Ramos (cell line): Measurements from ENCODE around the gene KY.

Experiments used
- in situ Hi-C: fragments of 300-500 bp; cut with MboI; formaldehyde crosslinking; loops from one replicate; pipeline ENCODE4 v1.14.3; 2022; ENCODE audit warnings: low sequenced_read_pairs; ENCODE audit not compliant: unreplicated experiment

KY gene

GRCh38 chr3:134675726-134676256 lies 25.0 kb upstream of the KY start:
- in situ Hi-C loops, result no loop called here

DNA sequence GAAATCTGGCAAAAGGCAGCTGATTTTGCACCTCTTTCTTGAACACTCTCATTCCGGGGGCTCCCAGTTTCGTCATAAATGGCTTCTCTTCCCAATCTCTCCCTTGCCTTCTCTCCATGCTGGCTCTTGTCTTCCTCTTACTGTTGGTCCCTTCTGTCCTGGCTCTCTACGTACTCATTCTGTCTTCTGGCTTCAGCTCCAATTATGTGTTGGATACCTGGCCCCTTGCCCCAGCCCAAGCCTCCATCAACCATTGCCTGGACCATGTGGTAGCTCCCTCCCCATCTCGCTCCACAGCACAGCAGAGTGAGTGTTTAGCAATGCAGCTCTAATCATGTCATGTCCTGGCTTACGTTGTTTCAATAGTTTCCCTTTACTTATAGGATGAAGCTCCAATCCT lies 21.7 kb upstream of the KY start:
- in situ Hi-C loops, result no loop called here

GRCh38 chr3:134667956-134668355 lies 17.1 kb upstream of the KY start:
- in situ Hi-C loops, result no loop called here

GRCh38 chr3:134667406-134667805 lies 16.6 kb upstream of the KY start:
- in situ Hi-C loops, result no loop called here

GRCh38 chr3:134666885-134667284 lies 16.1 kb upstream of the KY start:
- in situ Hi-C loops, result no loop called here

DNA sequence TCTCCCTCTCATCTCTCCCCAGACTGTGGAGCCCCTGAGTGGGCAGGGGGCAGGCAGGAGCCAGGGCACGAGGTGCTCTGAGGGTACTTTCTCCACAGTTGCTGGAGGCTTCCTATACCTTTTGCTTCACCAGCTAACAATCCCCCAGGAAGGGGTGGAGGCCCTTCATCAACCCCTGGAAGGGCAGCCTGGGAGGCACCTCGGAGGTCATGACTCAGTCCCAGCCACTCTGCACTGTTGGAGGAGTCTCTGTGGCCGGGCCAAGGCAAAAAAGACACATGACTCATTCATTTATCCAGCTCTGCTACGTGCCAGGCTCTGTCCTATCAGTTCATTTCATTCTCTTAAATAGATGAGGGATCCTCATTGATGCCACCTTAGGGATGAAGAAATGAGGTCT lies 15.6 kb upstream of the KY start:
- in situ Hi-C loops, result no loop called here

DNA sequence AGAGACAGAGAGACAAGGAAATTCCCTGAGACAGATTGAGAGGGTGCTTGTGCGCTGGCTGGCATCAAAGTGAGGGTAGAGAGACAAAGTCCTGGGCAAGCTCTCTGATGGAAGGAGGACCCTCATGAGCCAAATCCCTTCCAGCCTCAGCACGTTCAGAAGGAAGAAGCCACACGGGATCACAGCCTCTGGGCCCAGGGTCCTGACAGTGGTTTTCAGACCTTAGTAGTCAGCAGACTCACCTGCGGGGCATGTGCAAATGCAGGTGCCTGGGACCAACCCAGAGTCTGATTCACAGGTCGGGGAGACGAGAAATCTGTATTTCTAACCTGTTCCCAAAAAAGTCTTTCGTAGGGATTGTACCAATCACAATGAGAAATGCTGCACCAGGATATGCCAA lies 15.2 kb upstream of the KY start:
- in situ Hi-C loops, result no loop called here

- in situ Hi-C loops, result no loop called here
Measured at GRCh38 chr3:134665243-134665642, 14.4 kb upstream of the KY start.

- in situ Hi-C loops, result no loop called here
Measured at GRCh38 chr3:134663721-134664456, 13.1 kb upstream of the KY start.

DNA sequence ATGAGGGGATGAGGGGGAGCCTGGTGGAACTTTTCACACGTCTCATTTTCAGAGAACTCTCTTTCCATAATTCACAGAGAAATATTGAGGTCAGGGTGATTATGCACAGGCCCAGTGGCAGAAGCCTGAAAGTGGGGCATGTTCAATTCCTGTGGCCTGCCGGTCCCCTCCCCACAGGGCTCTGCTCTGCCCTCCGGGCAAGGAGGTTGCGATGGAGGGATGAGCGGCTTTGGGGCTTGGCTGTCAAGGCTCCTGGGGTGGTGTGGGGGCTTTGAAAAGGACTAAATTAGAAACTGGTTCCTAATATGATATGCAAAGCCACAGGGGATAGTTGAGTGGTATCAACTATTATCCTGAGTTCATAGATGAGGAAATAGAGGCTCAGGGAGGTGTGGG lies 9.2 kb upstream of the KY start:
- in situ Hi-C loops, result no loop called here

DNA sequence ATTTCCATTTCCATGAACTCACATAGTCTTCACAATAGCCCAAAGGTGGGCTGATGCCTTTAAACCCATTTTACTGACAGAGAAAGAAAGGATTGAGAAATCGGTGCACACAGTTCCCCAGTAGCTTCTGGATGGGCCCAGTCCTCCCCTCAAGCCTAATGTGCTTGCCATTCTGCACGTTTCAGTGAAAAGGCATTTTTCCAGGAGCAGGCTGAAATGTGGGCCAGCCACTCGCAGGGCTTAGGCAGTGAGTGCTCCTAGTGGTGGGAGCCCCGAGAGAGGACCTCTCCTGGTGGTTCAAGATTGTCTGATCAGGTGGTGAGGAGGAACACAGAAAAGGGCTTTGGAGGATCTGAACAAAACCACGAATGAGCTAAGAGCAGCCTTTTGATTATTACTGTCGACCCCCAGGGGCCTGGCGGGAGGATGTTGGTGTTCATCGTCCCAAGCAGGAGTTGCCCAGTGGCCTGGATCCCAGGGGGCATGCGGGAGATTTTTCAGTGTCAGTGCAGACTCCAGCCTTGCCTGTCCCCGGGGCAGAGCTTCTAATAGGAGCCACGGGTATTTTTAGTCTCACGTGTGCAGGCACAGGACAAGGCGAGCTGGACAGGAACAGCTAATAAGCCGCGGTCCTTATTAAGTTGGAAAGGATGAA lies 8.7 kb upstream of the KY start:
- in situ Hi-C loops, result no loop called here

DNA sequence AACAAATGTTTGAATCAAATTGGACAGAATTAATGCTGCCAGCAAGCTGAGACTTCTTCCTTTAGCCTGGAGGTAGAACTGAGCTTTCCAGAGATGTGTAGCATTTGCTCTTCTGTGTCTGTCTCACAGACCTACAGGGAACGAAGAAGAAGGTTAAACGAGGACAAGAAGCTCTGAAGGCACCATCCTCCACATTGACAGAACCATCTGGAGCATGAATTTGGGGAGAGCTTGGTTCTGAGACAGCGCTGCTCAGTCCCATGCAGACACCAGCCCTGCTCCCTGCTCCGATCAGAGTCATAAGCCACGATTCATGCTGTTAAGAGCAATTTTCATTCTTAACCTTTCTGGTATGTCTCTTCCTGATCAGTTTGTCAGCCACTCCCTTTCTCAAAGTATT lies 7.7 kb upstream of the KY start:
- in situ Hi-C loops, result no loop called here

DNA sequence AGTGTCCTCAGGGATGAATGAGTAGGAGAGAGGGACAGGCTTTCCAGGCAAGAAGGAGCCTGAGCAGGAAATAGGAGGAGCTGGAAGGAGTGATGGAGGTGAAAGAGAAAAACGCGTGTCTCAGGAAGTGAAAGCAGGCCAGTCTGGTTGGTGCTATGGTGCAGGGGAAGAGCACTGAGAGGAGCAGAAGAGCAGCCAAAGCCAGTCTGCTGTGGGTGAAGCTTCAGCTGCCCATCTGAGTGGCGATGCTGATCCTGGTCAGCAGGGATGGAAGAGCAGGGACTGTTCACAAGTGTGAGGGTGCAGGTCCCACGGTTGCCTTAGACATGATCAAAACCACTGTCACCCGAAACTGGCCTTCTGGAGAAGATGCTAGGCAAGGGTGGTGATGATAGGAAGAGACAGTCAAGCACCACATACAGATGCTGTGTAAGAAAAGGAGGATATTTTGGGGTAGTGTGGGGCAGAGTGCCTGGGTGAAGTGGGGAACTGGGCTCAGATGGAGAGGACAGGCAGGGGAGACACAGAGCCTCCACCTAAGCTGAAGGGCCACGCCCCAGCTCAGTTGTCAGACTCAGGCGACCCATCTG lies 5.5 kb upstream of the KY start:
- in situ Hi-C loops, result no loop called here

DNA sequence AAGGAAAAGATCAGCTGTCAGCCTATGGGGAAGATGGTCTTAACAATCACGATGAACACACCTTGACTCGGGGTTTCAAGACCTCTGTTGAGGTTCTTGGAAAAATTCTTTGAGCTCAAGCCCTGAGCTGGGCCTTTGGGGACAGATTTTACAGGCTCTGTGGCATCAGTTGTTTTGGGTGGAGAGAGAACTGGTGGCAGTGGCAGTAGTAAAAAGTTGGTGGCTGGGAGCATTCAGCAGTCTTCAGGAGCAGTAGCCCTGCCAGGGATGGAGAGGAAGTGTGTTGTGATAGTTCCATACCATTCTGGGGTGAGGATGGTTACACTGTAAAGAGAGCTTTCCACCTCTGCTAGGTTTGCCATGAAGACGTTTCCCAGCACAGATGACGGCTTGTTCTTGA lies 4.9 kb upstream of the KY start:
- in situ Hi-C loops, result no loop called here

GRCh38 chr3:134654031-134654430 lies 3.2 kb upstream of the KY start:
- in situ Hi-C loops, result no loop called here

DNA sequence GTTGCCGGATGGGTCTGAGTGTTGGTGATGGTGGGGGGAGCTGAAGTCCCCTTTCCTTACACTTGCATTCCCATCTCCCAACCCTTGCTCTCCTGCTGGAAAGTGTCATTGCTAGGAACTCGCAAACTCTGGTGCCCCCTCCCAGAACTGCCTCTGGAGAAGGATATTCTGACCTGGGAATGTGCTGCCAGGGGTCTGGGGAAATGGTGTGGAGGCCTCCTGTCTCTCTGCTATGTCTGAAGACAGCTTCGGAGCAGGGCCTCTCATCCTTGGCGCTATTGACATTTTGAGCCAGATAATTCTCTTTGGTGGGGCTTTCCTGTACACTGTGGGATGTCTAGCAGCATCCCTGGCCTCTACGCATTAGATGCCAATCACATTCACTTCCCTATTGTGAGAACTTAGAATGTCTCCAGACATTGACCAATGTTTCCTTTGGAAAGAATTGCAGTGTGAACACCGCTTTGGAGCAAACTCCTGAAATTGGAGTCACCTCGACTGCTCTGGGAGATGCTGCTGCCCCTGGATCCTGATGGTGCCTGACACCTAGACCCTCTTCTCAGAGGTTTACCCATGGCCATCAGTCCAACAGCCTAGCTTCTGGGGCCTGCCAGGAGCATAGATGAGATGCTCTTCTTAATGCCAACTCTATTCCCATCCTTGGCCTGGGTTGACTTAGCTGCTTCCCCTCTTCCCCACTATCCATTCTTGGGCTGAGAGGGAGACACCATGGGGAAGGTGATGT lies 2.2 kb upstream of the KY start:
- in situ Hi-C loops, result no loop called here

GRCh38 chr3:134652409-134652831 lies 1.6 kb upstream of the KY start:
- in situ Hi-C loops, result no loop called here

GRCh38 chr3:134651347-134652041 lies 672 bp upstream of the KY start:
- in situ Hi-C loops, result no loop called here

- in situ Hi-C loops, result no loop called here
Measured at GRCh38 chr3:134649106-134649705, 1.6 kb downstream of the KY start.
